ENCODE measurements around the gene PPP1R9A. TPM values are rescaled to one million over a fixed set of nuclear protein-coding genes. Genes with fewer than 3 reads are reported as not detected.

PPP1R9A gene
- total and polyA plus RNA-seq, 7 donors: 1.8 to 51.3 (median 43.5) TPM

GRCh38 chr7:95045236-95045923, 138.0 kb downstream of the PPP1R9A start:
- intact Hi-C loops (cut with DNase I): no loop called here
- H3K27ac ChIP-seq: no peak overlapping the region
- DNase-seq: no peak
- TF ChIP-seq EP300 (IDR thresholded peaks at IDR 0.05): no peak
- TF ChIP-seq POLR2AphosphoS5 (IDR thresholded peaks at IDR 0.05): no peak
- no peak for TF ChIP-seq CTCF (IDR thresholded peaks at IDR 0.05)
- TF ChIP-seq POLR2A (IDR thresholded peaks at IDR 0.05): no peak
- no peaks in the 10 kb centered on the region for H3K27me3 ChIP-seq
- 89 to 91% methylated on average over 8 of the region's 8 CpGs for WGBS, 2 donors
- no peaks in the 10 kb centered on the region for H3K36me3 ChIP-seq
- H3K9me3 ChIP-seq: no peaks in the 10 kb centered on the region
- peaks cover 0 to 32% (median 25%) of the 10 kb centered on the region in 4 donors for H3K4me1 ChIP-seq
- H3K4me3 ChIP-seq: no peak overlapping the region

GRCh38 chr7:95046494-95047240, 139.3 kb downstream of the PPP1R9A start:
- no peak for DNase-seq
- Histone ChIP-seq H3K27me3 (no peaks in the 10 kb centered on the region), H3K4me1 (peaks cover 0 to 32% (median 25%) of the 10 kb centered on the region in 4 donors), H3K4me3 (no peak overlapping the region), H3K36me3 (no peaks in the 10 kb centered on the region), H3K9me3 (no peaks in the 10 kb centered on the region), H3K27ac (no peak overlapping the region)
- 34 to 65% methylated on average over 7 of the region's 7 CpGs for WGBS, 2 donors
- intact Hi-C loops (cut with DNase I): no loop called here
- TF ChIP-seq EP300 (IDR thresholded peaks at IDR 0.05) (no peak), POLR2A (IDR thresholded peaks at IDR 0.05) (no peak), CTCF (IDR thresholded peaks at IDR 0.05) (no peak)

- no peaks in the 10 kb centered on the region for H3K27me3 ChIP-seq
- intact Hi-C loops (cut with DNase I): no loop called here
- no peak overlapping the region for H3K27ac ChIP-seq
Observed at GRCh38 chr7:95047291-95047690, 139.9 kb downstream of the PPP1R9A start.

GRCh38 chr7:95052566-95053094, 145.2 kb downstream of the PPP1R9A start:
- H3K36me3 ChIP-seq: no peaks in the 10 kb centered on the region
- 92% methylated on average over 2 of the region's 2 CpGs for WGBS, 2 donors
- H3K27me3 ChIP-seq: no peaks in the 10 kb centered on the region
- TF ChIP-seq POLR2AphosphoS5 (IDR thresholded peaks at IDR 0.05) (peak in 2 of 4 donors; percentile 72 to 75), POLR2A (IDR thresholded peaks at IDR 0.05) (no peak)
- intact Hi-C loops (cut with DNase I): no loop called here
- DNase-seq: no peak
- no peaks in the 10 kb centered on the region for H3K9me3 ChIP-seq
- H3K4me3 ChIP-seq: no peak overlapping the region
- H3K4me1 ChIP-seq: peaks cover 0 to 28% (median 16%) of the 10 kb centered on the region in 4 donors
- H3K27ac ChIP-seq: peak overlapping the region in 1 of 4 donors; percentile 3

More at GRCh38 chr7:95047291-95047690, 139.9 kb downstream of the PPP1R9A start:
- TF ChIP-seq EP300 (IDR thresholded peaks at IDR 0.05) (no peak), POLR2AphosphoS5 (IDR thresholded peaks at IDR 0.05) (no peak), POLR2A (IDR thresholded peaks at IDR 0.05) (no peak), CTCF (IDR thresholded peaks at IDR 0.05) (no peak)
- DNase-seq: no peak
- Histone ChIP-seq H3K9me3 (no peaks in the 10 kb centered on the region), H3K36me3 (no peaks in the 10 kb centered on the region), H3K4me1 (peaks cover 0 to 34% (median 27%) of the 10 kb centered on the region in 4 donors), H3K4me3 (no peak overlapping the region)

GRCh38 chr7:95054386-95054785, 147.0 kb downstream of the PPP1R9A start:
- Histone ChIP-seq H3K27ac (no peak overlapping the region), H3K9me3 (no peaks in the 10 kb centered on the region), H3K36me3 (no peaks in the 10 kb centered on the region), H3K27me3 (no peaks in the 10 kb centered on the region), H3K4me3 (no peak overlapping the region), H3K4me1 (peaks cover 0 to 30% (median 18%) of the 10 kb centered on the region in 4 donors)
- intact Hi-C loops (cut with DNase I): no loop called here
- WGBS, 2 donors: 65 to 85% methylated on average over 2 of the region's 2 CpGs
- DNase-seq: no peak
- TF ChIP-seq POLR2A (IDR thresholded peaks at IDR 0.05): no peak

All from sigmoid colon (tissue), 7 donors.